DOHH2 (cell line): ENCODE data around the gene COL20A1.

Source experiments
- CTCF ChIP-seq: fragments of 200-600 bp; sonication (generic); IDR thresholded peaks from one replicate; pipeline ENCODE4 v1.5.1; 2014; ENCODE audit warnings: antibody characterized with exemption, mild to moderate bottlenecking, low read depth, low read length; ENCODE audit not compliant: poor library complexity, severe bottlenecking
- EZH2phosphoT487 ChIP-seq: fragments of 200-600 bp; sonication (generic); IDR thresholded peaks from 2 replicates; pipeline ENCODE4 v1.6.1; 2017; ENCODE audit warnings: borderline replicate concordance, mild to moderate bottlenecking, antibody characterized with exemption, low read length, moderate library complexity, mixed read lengths

GRCh38 chr20:63291811-63292210 is 1.2 kb upstream of the COL20A1 start:
- TF ChIP-seq CTCF (no peak), EZH2phosphoT487 (no peak)
